SKM-1 (cell line): ENCODE results near the gene MEGF6.
A peak's percentile ranks its signal among the peaks of the same experiment; 100 is the strongest.

Source experiments
- DNase-seq: peaks from one replicate; lab custom pipeline; 2025; ENCODE audit not compliant: unreplicated experiment; lab: John Stamatoyannopoulos, UW

MEGF6 gene

DNA sequence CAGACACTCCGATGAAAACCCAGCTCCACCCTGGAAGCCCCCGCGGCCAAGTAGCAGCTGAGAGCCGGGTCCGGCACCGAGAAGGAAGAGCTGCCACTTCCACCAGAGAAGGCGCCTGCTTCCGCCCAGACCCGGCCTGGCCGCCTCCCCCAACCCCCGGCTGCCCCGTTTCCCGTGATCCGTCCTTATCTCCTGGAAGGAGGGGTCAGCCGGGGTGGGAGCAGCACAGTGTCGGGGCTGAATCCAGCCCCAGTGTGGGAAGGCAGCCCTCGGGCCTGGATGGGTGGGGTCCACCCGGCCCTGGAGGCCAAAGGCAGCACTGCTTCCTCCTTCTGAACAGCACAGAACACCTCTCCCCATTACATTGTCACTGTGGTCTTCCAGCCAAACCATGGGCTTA, 69.4 kb downstream of the MEGF6 start:
- DNase-seq = no peak

- DNase-seq = no peak
These were observed 69.8 kb downstream of the MEGF6 start for GRCh38 chr1:3541465-3541864.

DNA sequence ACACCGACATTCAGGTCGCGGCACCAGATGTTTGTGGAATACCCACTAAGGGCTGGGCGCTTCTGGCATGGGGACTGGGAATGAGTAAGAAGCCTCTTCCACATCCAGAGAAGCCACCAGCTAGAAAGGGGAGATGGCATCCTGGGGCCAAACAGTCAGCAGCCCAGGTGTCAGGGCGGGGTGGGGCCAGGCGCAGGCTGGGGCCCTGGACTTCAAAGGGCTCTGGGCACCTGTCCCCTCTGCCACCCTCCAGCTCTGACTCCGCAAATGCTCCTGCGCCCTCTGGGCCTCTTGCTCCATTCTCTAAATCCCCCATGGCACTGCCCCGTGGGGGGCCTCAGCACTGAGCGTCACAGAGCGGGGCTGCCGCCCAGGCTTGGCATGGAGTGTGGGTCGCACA, 70.4 kb downstream of the MEGF6 start:
- no peak for DNase-seq

DNA sequence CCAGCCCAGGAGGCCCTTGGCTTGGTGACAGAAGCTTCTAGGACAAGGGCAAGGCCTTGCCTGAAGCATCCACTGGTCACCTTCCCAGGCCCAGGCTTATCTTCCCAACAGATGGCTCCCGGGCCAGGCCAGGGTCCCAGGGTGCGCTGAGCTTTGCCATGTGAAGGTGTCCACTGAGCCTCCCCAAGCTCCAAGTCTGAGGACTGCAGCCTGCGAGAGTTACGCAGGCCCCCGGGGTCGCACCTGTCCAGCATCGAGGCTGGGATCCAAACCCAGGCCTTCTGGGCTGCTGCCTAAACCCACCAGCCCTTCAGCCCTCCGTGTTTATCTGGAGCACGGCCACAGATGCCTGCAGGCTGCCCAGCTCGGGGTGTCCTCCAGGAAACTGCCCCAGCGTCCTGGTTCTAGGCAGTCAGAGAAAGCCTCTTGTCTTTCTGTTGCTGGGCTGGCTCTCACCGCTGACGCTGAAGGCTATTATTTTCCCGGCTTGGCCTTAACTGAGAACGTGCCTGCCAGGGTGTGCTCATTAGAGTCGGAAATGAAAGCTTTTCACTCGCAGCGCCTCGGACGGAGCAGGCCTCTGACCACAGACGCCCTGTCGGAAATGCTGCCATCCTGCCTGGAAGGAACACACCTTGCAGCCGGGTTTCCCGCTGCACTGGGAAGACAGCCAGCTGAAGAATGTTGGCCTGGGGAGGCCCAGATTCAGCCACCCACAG, 71.4 kb downstream of the MEGF6 start:
- DNase-seq = no peak

GRCh38 chr1:3537359-3537758, 73.9 kb downstream of the MEGF6 start:
- no peak for DNase-seq

GRCh38 chr1:3536420-3537195, 74.7 kb downstream of the MEGF6 start:
- no peak for DNase-seq

GRCh38 chr1:3535732-3536131, 75.6 kb downstream of the MEGF6 start:
- no peak for DNase-seq

- DNase-seq = no peak
These were observed 76.3 kb downstream of the MEGF6 start for GRCh38 chr1:3534803-3535637.

DNA sequence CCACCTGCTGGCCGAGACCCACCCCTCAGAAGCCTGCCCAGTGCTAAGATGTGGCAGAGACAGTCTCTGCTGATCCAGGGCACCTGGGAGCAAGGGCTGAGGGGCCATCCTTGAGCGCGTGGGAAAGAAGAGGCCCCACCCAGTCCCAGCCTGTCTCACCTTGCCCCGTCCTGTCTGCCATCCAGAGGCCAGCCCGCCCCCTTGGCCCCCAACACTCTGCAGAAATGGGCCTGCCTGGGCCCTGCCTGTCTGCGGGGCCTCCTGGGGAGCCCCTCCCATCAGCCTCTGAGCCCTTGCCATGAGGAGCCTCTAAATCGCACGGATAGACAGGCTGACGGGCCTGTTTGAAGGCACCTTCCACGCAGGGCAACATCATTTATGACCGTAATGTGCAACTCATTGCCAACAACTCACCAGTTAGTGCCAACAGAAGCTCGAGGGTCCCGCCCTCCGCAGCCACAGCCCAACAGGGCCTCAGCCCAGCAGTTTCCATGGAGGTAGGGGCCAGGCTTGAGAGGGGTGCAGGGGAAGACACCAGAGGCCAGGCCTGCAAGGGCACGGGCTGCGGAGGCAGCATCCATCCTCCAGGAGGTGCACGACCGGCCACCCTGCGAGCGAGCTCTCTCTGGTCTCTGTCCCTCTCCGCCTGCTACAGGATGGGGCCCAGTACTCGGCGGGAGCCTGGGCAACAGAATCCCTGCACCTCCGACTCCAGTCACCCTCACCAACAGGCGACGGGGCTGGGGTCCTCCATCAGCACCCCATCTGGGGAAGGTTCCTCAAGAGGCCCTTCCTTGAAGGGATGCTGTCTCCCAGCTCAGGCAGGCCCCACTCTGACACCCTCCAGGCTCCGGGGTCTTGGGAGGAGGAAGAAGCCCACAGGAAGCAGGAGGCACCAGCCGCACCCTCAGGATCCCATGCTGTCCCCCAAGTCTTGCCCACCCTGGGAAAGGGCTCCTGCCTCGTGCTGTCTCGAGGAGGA, 78.0 kb downstream of the MEGF6 start:
- DNase-seq = no peak

DNA sequence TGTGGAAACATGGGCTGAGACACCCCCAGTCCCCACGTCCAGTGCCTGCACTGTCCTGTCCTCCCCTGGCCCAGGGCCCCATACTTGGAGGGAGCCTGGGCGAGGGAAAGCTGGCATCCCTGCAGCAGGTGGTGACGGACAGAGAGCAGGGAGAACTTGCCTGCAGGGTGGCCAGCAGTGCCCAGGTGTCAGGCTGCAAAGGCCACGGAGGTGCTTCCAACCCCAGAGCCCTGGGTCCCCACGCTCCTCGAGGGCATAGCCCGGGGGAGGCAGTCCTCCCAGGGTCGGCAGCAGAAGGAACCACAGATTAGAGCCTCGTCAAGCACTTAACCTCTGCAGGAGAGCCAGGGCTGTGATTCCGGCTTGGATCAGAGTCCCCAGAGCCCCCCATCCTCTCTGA, 79.4 kb downstream of the MEGF6 start:
- no peak for DNase-seq

DNA sequence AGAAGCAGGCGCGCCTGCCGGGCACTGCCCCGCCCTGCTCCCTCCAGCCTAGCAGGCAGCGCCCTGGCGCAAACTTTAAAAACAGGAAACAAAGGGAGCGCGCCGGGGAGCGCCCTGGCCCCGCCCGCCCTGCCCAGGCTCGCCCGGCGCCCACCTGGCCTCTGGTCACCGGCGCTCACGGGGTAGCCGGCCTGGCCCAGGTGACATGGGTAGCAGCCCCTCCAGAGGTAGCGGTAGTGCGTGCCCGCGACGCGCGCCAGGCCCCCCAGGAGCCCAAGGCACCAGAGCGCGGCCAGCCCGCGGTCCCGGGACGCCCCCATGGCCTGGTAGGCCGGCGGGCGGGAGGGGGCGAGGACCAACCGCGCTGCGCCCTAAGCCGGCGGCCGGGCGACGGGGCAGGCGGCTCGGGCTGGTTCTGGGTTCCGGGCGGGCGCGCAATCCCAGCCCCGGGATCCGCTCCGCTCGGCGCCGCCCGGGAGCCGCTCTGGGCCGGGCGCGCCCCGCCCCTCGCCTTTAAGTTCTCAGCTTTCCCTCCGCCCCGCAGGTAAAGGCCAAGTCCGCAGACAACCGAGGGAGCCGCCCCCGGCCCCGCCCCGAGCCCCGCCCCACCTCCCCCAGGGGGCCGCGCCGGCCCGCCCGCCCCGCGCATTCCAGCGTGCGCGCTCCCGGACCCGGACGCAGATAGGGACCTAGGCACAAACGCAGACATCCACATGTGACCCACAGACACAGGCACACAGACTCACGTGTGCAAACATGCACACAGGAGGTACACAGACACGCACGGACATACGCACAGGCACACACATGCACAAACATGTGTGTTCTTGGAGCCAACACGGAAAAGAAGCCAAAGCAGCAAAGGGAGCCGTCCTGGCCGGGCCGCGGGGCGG, 80.1 kb downstream of the MEGF6 start:
- peak; percentile 56 for DNase-seq

- no peak for DNase-seq
These were observed 81.0 kb downstream of the MEGF6 start for GRCh38 chr1:3530086-3530925.

- DNase-seq = no peak
These were observed 82.1 kb downstream of the MEGF6 start for GRCh38 chr1:3529099-3529729.

DNA sequence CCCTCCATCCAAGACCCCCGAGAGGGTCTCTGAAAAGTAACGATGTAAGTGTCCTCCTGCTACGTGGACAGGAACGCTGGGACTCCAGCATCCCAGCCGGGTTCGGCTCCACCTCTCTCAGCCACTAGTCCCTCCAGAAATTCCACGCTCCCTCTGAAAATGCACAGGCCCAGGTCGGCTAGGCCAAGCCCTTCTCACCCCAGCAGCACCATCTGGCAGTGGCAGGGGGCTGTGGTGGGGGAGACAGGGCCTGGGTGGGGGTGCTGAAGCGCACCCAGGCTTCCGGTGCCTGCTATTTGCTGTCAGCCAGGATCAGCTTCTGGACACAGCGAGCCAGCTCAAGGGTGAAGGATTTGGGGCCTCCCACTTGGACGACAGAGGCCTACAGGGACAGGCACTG, 83.5 kb downstream of the MEGF6 start:
- DNase-seq = no peak

DNA sequence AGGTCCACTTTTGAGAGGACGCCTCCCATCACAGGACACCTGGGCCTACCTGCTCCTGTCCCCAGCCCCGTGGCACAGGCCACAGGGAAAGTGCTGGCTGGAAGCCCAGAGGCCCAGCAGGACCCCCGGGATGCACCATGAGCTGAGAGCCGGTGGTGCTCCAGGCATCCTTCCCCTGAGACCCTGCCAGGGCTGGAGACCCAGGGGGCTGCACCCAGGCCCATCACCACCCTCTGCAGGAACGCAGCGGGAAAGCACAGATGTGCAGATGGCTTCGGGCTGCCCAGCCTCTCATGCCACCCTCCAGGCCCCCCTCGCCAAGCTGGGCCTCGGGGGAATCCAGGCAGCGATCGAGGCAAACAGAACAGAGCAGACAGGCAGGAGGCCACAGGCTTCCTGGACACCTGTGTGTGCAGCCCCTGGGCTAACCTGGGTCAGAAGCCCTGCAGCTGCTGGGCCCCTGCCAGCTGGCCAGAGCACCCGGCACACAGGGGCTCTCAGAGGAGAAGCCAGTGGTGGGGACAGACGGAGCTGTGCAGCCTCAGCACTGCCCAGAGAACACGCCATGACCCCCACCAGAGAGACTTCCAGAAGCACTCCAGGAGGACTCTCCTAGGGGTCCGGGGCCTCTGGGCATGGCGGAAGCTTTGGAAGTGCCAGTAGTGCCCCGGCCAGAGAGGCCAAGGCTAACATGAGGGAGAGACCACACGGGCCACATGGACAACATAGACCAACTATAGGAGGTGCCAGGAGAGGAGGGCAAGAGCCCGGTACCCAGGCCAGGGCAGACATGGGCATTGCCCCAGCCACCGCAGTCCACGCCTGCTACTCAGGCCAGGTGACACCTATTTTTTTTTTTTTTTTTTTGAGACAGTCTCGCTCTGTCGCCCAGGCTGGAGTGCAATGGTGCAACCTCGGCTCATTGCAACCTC, 85.5 kb downstream of the MEGF6 start:
- no peak for DNase-seq

DNA sequence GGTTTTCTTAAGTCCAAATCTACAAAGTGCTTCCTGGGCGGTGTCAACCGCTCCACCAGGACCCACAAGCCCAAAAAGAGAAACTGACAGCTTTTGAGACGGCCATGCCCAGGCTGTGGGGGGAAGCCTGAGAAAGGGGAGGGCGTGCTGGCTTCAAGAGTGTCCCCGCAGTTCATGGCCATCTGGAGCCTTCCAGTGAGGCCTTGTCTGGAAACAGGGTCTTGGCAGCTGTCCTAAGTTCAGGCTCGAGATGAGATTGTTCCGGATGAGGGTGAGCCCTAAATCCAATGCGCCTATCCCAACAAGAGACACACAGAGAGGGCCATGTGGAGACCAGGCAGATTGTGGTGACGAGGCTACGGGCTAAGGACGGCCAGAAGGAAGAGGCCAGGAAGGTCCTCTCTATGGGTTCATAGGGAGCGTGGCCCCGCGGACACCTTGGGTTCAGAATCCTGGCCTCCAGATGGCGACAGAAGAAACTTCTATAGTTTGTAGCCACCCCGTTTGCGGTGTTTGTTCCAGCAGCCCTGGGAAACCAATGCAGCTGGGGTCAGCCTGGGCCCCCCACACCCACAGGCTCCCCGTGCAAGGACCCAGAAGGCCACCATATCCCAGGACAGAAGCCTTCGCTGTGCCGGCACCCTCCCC, 86.6 kb downstream of the MEGF6 start:
- no peak for DNase-seq

DNA sequence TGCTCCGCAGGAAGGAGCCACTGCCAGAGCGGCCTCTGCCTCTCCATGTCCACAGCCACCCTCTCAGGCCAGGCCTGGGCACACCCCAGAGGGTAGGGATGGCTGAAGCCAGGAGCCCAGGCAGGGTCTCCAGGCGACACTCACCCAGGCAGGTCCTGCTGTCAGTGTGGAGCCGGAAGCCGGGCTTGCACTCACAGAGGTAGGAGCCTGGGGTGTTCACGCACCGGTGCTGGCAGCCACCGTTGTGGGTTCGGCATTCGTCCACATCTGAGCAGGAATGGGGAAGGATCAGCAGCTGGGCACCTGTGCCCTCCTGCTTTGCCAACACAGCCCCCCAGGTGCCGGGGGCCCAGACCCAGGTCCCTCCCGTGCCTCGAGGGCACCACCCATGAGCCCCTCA, 87.3 kb downstream of the MEGF6 start:
- no peak for DNase-seq
